ENCODE measurements around the gene SCGB1D4. TPM values are rescaled to one million over a fixed set of nuclear protein-coding genes. Genes with fewer than 3 reads are reported as not detected.

Gene SCGB1D4
- not detected in 2 replicates for total RNA-seq

GRCh38 chr11:62298975-62299374, at the start of gene SCGB1D4:
Gene SCGB1D4 (minus strand): TSS chr11:62299075. CDS start chr11:62299010, 65 bp downstream.

DNA sequence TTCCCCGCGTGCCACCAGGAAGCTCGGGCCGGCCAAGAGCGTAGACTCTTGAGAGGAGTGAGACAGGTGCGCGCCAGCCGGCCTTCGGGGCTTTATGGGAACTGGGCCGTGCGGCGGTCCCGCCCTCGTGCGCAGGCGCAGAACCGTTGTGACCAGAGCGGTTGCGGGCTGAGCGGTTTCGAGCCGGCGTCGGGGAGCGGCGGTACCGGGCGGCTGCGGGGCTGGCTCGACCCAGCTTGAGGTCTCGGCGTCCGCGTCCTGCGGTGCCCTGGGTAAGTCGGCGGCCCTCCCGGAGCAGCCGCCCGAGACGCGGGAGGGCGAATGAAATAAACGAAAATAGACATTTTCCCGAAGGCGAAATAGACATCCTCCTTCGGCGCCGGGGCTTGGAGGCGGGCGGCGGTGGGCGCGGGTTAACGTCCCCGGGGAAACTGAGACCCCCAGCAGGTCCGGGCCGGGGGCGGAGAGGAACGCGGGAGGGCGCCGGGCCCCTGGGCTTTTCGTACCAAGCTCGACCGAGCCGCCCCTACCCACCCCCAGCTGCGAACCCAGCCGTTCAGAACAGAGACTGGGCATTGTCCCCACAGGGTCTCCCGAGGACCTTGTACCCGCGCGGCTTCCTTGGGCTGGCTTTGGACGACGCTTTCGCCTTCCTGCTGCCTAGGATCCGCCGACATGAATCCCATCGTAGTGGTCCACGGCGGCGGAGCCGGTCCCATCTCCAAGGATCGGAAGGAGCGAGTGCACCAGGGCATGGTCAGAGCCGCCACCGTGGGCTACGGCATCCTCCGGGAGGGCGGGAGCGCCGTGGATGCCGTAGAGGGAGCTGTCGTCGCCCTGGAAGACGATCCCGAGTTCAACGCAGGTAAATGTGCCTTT, 38.7 kb upstream of the SCGB1D4 start, which contains the start of gene ASRGL1:
TSS of gene ASRGL1 (plus strand) at position 146 of the 879 bp plus-strand sequence. CDS start at position 676, 530 bp downstream.

GRCh38 chr11:62269654-62270278, 29.1 kb downstream of the SCGB1D4 start, which contains the start of gene SCGB2A2:
Gene SCGB2A2 (plus strand): TSS chr11:62270158. CDS start chr11:62270217, 59 bp downstream.

Other genes with a start within 250 kb of the SCGB1D4 start
- gene INCENP, start 175.1 kb downstream of the SCGB1D4 start, total RNA-seq: 41.5 and 88.5 TPM in 2 replicates
- not detected in 2 replicates for gene SCGB1D1, start 108.9 kb downstream of the SCGB1D4 start, total RNA-seq
- gene SCGB2A1, start 90.4 kb downstream of the SCGB1D4 start, total RNA-seq: not detected in 2 replicates
- gene SCGB1D2, start 56.8 kb downstream of the SCGB1D4 start, total RNA-seq: not detected in 2 replicates
- not detected in 2 replicates for gene SCGB2A2, start 28.9 kb downstream of the SCGB1D4 start, total RNA-seq
- 37.5 and 43.1 TPM in 2 replicates for gene ASRGL1, start 38.4 kb upstream of the SCGB1D4 start, total RNA-seq
- gene SCGB1A1, start 120.0 kb upstream of the SCGB1D4 start, total RNA-seq: not detected in 2 replicates
- 791 and 990 TPM in 2 replicates for gene AHNAK, start 247.7 kb upstream of the SCGB1D4 start, total RNA-seq

Measured in thoracic aorta endothelial cell (primary cell).